ENCODE results near the gene PPP1R9B.

Gene PPP1R9B

GRCh38 chr17:50139950-50140885, 10.3 kb downstream of the PPP1R9B start:
- peak; percentile 33 for DNase-seq

- no peak for DNase-seq
Measured at GRCh38 chr17:50139185-50139783, 11.2 kb downstream of the PPP1R9B start.

GRCh38 chr17:50137042-50137441, 13.4 kb downstream of the PPP1R9B start:
- no peak for DNase-seq

- no peak for DNase-seq
Measured at GRCh38 chr17:50136096-50136687, 14.3 kb downstream of the PPP1R9B start.

- DNase-seq: no peak
Measured at GRCh38 chr17:50135316-50136095, 15.0 kb downstream of the PPP1R9B start.

- no peak for DNase-seq
Measured at GRCh38 chr17:50134206-50135110, 16.0 kb downstream of the PPP1R9B start.

GRCh38 chr17:50133769-50134099, 16.7 kb downstream of the PPP1R9B start:
- no peak for DNase-seq

GRCh38 chr17:50133028-50133768, 17.3 kb downstream of the PPP1R9B start:
- DNase-seq: no peak

GRCh38 chr17:50132104-50132794, 18.2 kb downstream of the PPP1R9B start:
- DNase-seq: no peak

- DNase-seq: peak; percentile 14
Measured at GRCh38 chr17:50130559-50131305, 19.7 kb downstream of the PPP1R9B start.

- DNase-seq: peak; percentile 43
Measured at GRCh38 chr17:50129728-50130558, 20.5 kb downstream of the PPP1R9B start, which contains the start of gene SAMD14. SAMD14 (minus strand) TSS chr17:50130160; CDS start chr17:50124959, 5,201 bp downstream.

GRCh38 chr17:50129353-50129727, 21.1 kb downstream of the PPP1R9B start:
- DNase-seq: no peak

- DNase-seq: no peak
Measured at GRCh38 chr17:50128441-50129352, 21.8 kb downstream of the PPP1R9B start.

GRCh38 chr17:50127697-50128361, 22.6 kb downstream of the PPP1R9B start:
- DNase-seq: no peak

GRCh38 chr17:50125420-50125997, 25.0 kb downstream of the PPP1R9B start:
- no peak for DNase-seq

- peak; percentile 27 for DNase-seq
Measured at GRCh38 chr17:50123649-50124349, 26.7 kb downstream of the PPP1R9B start.

Data from NCI-H146 (cell line).